ENCODE data around the gene PIGN.

GRCh38 chr18:62165583-62165982 is 21.3 kb downstream of the PIGN start:
- no peak for TF ChIP-seq CTCF (IDR thresholded peaks at IDR 0.05)
- TF ChIP-seq POLR2AphosphoS5 (IDR thresholded peaks at IDR 0.05; ENCODE audit: low read depth, low read length) = no peak
- TF ChIP-seq REST (IDR thresholded peaks at IDR 0.05; ENCODE audit: insufficient read depth in 1 of 2, low read depth in 2 of 2, low read length in 1 of 2) = no peak
- no peak for TF ChIP-seq SIN3A (IDR thresholded peaks at IDR 0.05; ENCODE audit: borderline replicate concordance, insufficient read depth, low read depth, low read length)
